Measurements from ENCODE around the gene SPINT1. TPM values are rescaled to one million over a fixed set of nuclear protein-coding genes. Genes with fewer than 3 reads are reported as not detected.

SPINT1 gene
- total and polyA plus RNA-seq, 12 donors: 0.17 to 1.9 (median 0.43) TPM; not detected in 1

- Histone ChIP-seq H3K36me3 (no peaks in the 10 kb centered on the region), H3K27ac (no peak overlapping the region), H3K9me3 (no peaks in the 10 kb centered on the region), H3K27me3 (peaks cover 0 to 24% (median 5%) of the 10 kb centered on the region in 7 donors), H3K4me1 (no peaks in the 10 kb centered on the region), H3K4me3 (no peak overlapping the region)
- 96 to 98% methylated on average over 4 of the region's 4 CpGs for WGBS, 2 donors
- DNase-seq: no peak
- no peak for TF ChIP-seq CTCF (IDR thresholded peaks at IDR 0.05)
- no peak for ATAC-seq
- intact Hi-C loops (cut with DNase I): no loop called here
Measured at GRCh38 chr15:40867199-40867598, 23.4 kb downstream of the SPINT1 start.

GRCh38 chr15:40869686-40870085 lies 25.8 kb downstream of the SPINT1 start:
- 75% methylated on average over 5 of the region's 5 CpGs for WGBS, 2 donors
- no peak overlapping the region for H3K27ac ChIP-seq

GRCh38 chr15:40870716-40871115 lies 26.9 kb downstream of the SPINT1 start:
- Histone ChIP-seq H3K4me3 (no peak overlapping the region), H3K9me3 (no peaks in the 10 kb centered on the region), H3K27ac (no peak overlapping the region), H3K36me3 (no peaks in the 10 kb centered on the region), H3K4me1 (peaks cover 0 to 13% (median 6%) of the 10 kb centered on the region in 9 donors), H3K27me3 (peaks cover 0 to 32% (median 15%) of the 10 kb centered on the region in 7 donors)
- WGBS, 2 donors: 100% methylated on average over 1 of the region's 1 CpG
- ATAC-seq (no peak), DNase-seq (no peak)
- no peak for TF ChIP-seq CTCF (IDR thresholded peaks at IDR 0.05)
- intact Hi-C loops (cut with DNase I): no loop called here

More at GRCh38 chr15:40869686-40870085, 25.8 kb downstream of the SPINT1 start:
- ATAC-seq: no peak
- no peaks in the 10 kb centered on the region for H3K9me3 ChIP-seq
- TF ChIP-seq CTCF (IDR thresholded peaks at IDR 0.05): no peak
- no peak for DNase-seq
- H3K4me3 ChIP-seq: no peak overlapping the region
- H3K36me3 ChIP-seq: no peaks in the 10 kb centered on the region
- intact Hi-C loops (cut with DNase I): no loop called here
- peaks cover 0 to 27% (median 15%) of the 10 kb centered on the region in 7 donors for H3K27me3 ChIP-seq
- peaks cover 0 to 13% (median 6%) of the 10 kb centered on the region in 9 donors for H3K4me1 ChIP-seq

- no peak overlapping the region for H3K4me3 ChIP-seq
- ATAC-seq: no peak
- H3K9me3 ChIP-seq: no peaks in the 10 kb centered on the region
- no peak overlapping the region for H3K27ac ChIP-seq
- peaks cover 0 to 13% (median 6%) of the 10 kb centered on the region in 9 donors for H3K4me1 ChIP-seq
- H3K27me3 ChIP-seq: peaks cover 0 to 32% (median 15%) of the 10 kb centered on the region in 7 donors
- no peak for TF ChIP-seq CTCF (IDR thresholded peaks at IDR 0.05)
- H3K36me3 ChIP-seq: no peaks in the 10 kb centered on the region
- WGBS, 2 donors: 85% methylated on average over 13 of the region's 13 CpGs
- intact Hi-C loops (cut with DNase I): no loop called here
- no peak for DNase-seq
Measured at GRCh38 chr15:40871749-40872617, 28.1 kb downstream of the SPINT1 start.

All from heart right ventricle (tissue), 16 donors.